H1 (cell line): Measurements from ENCODE around the gene SLC28A1. TPM values are rescaled to one million over a fixed set of nuclear protein-coding genes. Genes with fewer than 3 reads are reported as not detected.

ENCODE experiments used
- CTCF ChIA-PET: fragments of 300-600 bp; sonication (Branson Sonifier 250); formaldehyde crosslinking; loops from one replicate; lab custom pipeline; 2021; ENCODE audit not compliant: partially characterized antibody; lab: Charles Lee
- POLR2A ChIA-PET: fragments of 300-600 bp; sonication (Branson Sonifier 250); formaldehyde crosslinking; loops from one replicate; lab custom pipeline; 2021; ENCODE audit warnings: inconsistent platforms; ENCODE audit not compliant: partially characterized antibody; lab: Charles Lee
- DNase-seq, 2 experiments: peaks; one replicate each; pipeline versions ENCODE4 v3.0.0 to v3.0.0-alpha.2; 2010 to 2022; ENCODE audit warnings: low spot score in 2 of 2, low read depth in 1 of 2, mixed read lengths in 1 of 2
- FAIRE-seq: peaks from 2 replicates; lab custom pipeline; 2011; peaks lifted over from hg19 to GRCh38; lab: Jason Lieb, UNC
- H2AFZ ChIP-seq: 2 replicates; pipeline ENCODE4 v1.8.1; 2012; ENCODE audit warnings: low read length, inconsistent platforms
- H2AK5ac ChIP-seq: 2 replicates; pipeline ENCODE4 v1.6.1; 2013; ENCODE audit warnings: low read depth, low read length
- H2BK120ac ChIP-seq: replicated peaks from 2 replicates; pipeline ENCODE3; 2013; ENCODE audit warnings: low read depth, low read length, inconsistent platforms
- H2BK12ac ChIP-seq: 2 replicates; pipeline ENCODE4 v1.6.1; 2013; ENCODE audit warnings: low read depth, low read length
- H2BK15ac ChIP-seq: 2 replicates; pipeline ENCODE4 v1.6.1; 2013; ENCODE audit warnings: low read length
- H2BK20ac ChIP-seq: 2 replicates; pipeline ENCODE4 v1.6.1; 2013; ENCODE audit warnings: low read length
- H2BK5ac ChIP-seq: 2 replicates; pipeline ENCODE4 v1.6.1; 2013; ENCODE audit warnings: low read depth, low read length
- H3K14ac ChIP-seq: 2 replicates; pipeline ENCODE4 v1.6.1; 2013; ENCODE audit warnings: inconsistent platforms; ENCODE audit not compliant: insufficient read length
- H3K18ac ChIP-seq: 2 replicates; pipeline ENCODE4 v1.6.1; 2013; ENCODE audit warnings: low read length; ENCODE audit errors: extremely low read depth
- H3K23ac ChIP-seq: 2 replicates; pipeline ENCODE4 v1.6.1; 2013; ENCODE audit warnings: inconsistent platforms; ENCODE audit not compliant: insufficient read length
- H3K23me2 ChIP-seq: 2 replicates; pipeline ENCODE4 v1.6.1; 2013; ENCODE audit warnings: low read depth, low read length
- H3K27ac ChIP-seq: 2 replicates; pipeline ENCODE4 v1.6.1; 2011; ENCODE audit warnings: low read depth, low read length, inconsistent platforms
- H3K27me3 ChIP-seq, 4 experiments: replicated peaks in 1 of 4; 1 replicate in 1 of 4; 2 replicates in 3 of 4; pipeline versions ENCODE4 v1.6.1 to v1.8.1; 2011 to 2013; ENCODE audit warnings: low read length in 3 of 4, mild to moderate bottlenecking in 3 of 4, inconsistent platforms in 2 of 4, mixed read lengths in 2 of 4, moderate library complexity in 1 of 4; ENCODE audit not compliant: control insufficient read depth in 3 of 4, insufficient read depth in 3 of 4; ENCODE audit errors: extremely low read depth in 1 of 4
- H3K36me3 ChIP-seq, 4 experiments: 2 replicates each; pipeline versions ENCODE4 v1.6.1 to v1.8.1; 2011 to 2013; ENCODE audit warnings: mild to moderate bottlenecking in 4 of 4, low read length in 3 of 4, moderate library complexity in 2 of 4, control low read depth in 1 of 4, inconsistent platforms in 1 of 4; ENCODE audit not compliant: insufficient read depth in 4 of 4, control insufficient read depth in 2 of 4
- H3K4ac ChIP-seq: replicated peaks from 2 replicates; pipeline ENCODE3; 2013; ENCODE audit warnings: low read length, low read depth, mixed read lengths, inconsistent platforms; ENCODE audit not compliant: insufficient read length
- H3K4me1 ChIP-seq, 4 experiments: replicated peaks in 1 of 4; 1 replicate in 1 of 4; 2 replicates in 3 of 4; pipeline versions ENCODE4 v1.6.1 to v1.8.1; 2011 to 2013; ENCODE audit warnings: low read length in 3 of 4, inconsistent platforms in 2 of 4, mixed read lengths in 1 of 4; ENCODE audit not compliant: insufficient read depth in 4 of 4, control insufficient read depth in 3 of 4
- H3K4me2 ChIP-seq, 2 experiments: 2 replicates each; pipeline versions ENCODE4 v1.6.1 to v1.8.1; 2011 to 2013; ENCODE audit warnings: low read depth in 2 of 2, low read length in 2 of 2, control low read depth in 1 of 2, inconsistent platforms in 1 of 2, mild to moderate bottlenecking in 1 of 2; ENCODE audit not compliant: insufficient read depth in 1 of 2
- H3K4me3 ChIP-seq, 4 experiments: fragments of 200-600, 300-600 bp in 1 of 4; sonication (generic), shearing (Covaris generic), sonication (Bioruptor Twin) in 1 of 4; 2 replicates each; pipeline versions ENCODE4 v1.5.1 to v1.8.1; 2011 to 2016; ENCODE audit warnings: low read length in 4 of 4, low read depth in 3 of 4, control low read depth in 2 of 4, inconsistent platforms in 2 of 4, mild to moderate bottlenecking in 2 of 4, mixed read lengths in 1 of 4, moderate library complexity in 1 of 4; ENCODE audit not compliant: insufficient read depth in 2 of 4; ENCODE audit errors: extremely low read depth in 1 of 4
- H3K56ac ChIP-seq: replicated peaks from 2 replicates; pipeline ENCODE3; 2013; ENCODE audit warnings: low read depth, mild to moderate bottlenecking, mixed read lengths, low read length, inconsistent platforms; ENCODE audit not compliant: insufficient read length
- H3K79me1 ChIP-seq: 2 replicates; pipeline ENCODE4 v1.6.1; 2013; ENCODE audit warnings: low read depth, low read length, control low read depth
- H3K79me2 ChIP-seq, 2 experiments: 2 replicates each; pipeline versions ENCODE4 v1.6.1 to v1.8.1; 2012 to 2013; ENCODE audit warnings: low read length in 2 of 2, mild to moderate bottlenecking in 2 of 2, inconsistent platforms in 1 of 2; ENCODE audit not compliant: insufficient read depth in 2 of 2, control insufficient read depth in 1 of 2
- H3K9ac ChIP-seq, 4 experiments: replicated peaks in 1 of 4; 1 replicate in 1 of 4; 2 replicates in 3 of 4; pipeline versions ENCODE4 v1.6.1 to v1.8.1; 2011 to 2013; ENCODE audit warnings: low read depth in 3 of 4, low read length in 3 of 4, control low read depth in 2 of 4, mild to moderate bottlenecking in 2 of 4, moderate library complexity in 2 of 4, inconsistent platforms in 1 of 4; ENCODE audit errors: extremely low read depth in 1 of 4
- H3K9me3 ChIP-seq, 2 experiments: 2 replicates each; pipeline versions ENCODE4 v1.6.1 to v1.8.1; 2012 to 2013; ENCODE audit warnings: mild to moderate bottlenecking in 2 of 2, moderate library complexity in 2 of 2, control low read depth in 1 of 2, inconsistent platforms in 1 of 2, low read depth in 1 of 2, low read length in 1 of 2, mixed read lengths in 1 of 2; ENCODE audit not compliant: insufficient read depth in 2 of 2
- H4K20me1 ChIP-seq, 2 experiments: replicated peaks in 1 of 2; 2 replicates each; pipeline versions ENCODE3 to v1.8.1; 2011 to 2013; ENCODE audit warnings: inconsistent platforms in 2 of 2, low read length in 2 of 2, mild to moderate bottlenecking in 1 of 2; ENCODE audit not compliant: insufficient read depth in 2 of 2, control insufficient read depth in 1 of 2
- H4K5ac ChIP-seq: 2 replicates; pipeline ENCODE4 v1.6.1; 2013; ENCODE audit warnings: low read length, low read depth, mixed read lengths, inconsistent platforms; ENCODE audit not compliant: insufficient read length
- H4K8ac ChIP-seq: 2 replicates; pipeline ENCODE4 v1.8.0; 2013; ENCODE audit warnings: mild to moderate bottlenecking, moderate library complexity, low read length, inconsistent platforms; ENCODE audit not compliant: insufficient read depth; ENCODE audit errors: extremely low read depth
- H4K91ac ChIP-seq: replicated peaks from 2 replicates; pipeline ENCODE3; 2013; ENCODE audit warnings: low read length, mixed read lengths, inconsistent platforms; ENCODE audit not compliant: insufficient read length
- BACH1 ChIP-seq: IDR thresholded peaks from 2 replicates; pipeline ENCODE4 v1.6.1; 2012; ENCODE audit warnings: low read length, improper control_type of control experiment
- CTCF ChIP-seq, 3 experiments: IDR thresholded peaks; 1 replicate in 2 of 3; 2 replicates in 1 of 3; pipeline versions ENCODE4 v1.5.1 to v1.6.1; 2011; ENCODE audit warnings: low read length in 3 of 3, mild to moderate bottlenecking in 3 of 3, inconsistent platforms in 2 of 3, low read depth in 1 of 3, moderate library complexity in 1 of 3; ENCODE audit not compliant: insufficient read depth in 1 of 3; ENCODE audit errors: control extremely low read depth in 1 of 3
- FOSL1 ChIP-seq: IDR thresholded peaks from 2 replicates; pipeline ENCODE4 v1.6.1; 2011; ENCODE audit warnings: mild to moderate bottlenecking, low read depth, low read length, moderate library complexity; ENCODE audit not compliant: insufficient read depth
- MAX ChIP-seq: IDR thresholded peaks from 2 replicates; pipeline ENCODE4 v1.6.1; 2012; ENCODE audit warnings: inconsistent platforms
- RBBP5 ChIP-seq: IDR thresholded peaks from 2 replicates; pipeline ENCODE4 v1.7.1; 2012; ENCODE audit warnings: low read depth, mild to moderate bottlenecking, inconsistent platforms, low read length, moderate library complexity, borderline replicate concordance
- SIN3A ChIP-seq, 2 experiments: IDR thresholded peaks in 1 of 2; conservative IDR thresholded peaks in 1 of 2; 2 replicates each; pipeline ENCODE4 v1.6.1; 2011 to 2012; ENCODE audit warnings: low read length in 2 of 2, improper control_type of control experiment in 1 of 2, low read depth in 1 of 2, mild to moderate bottlenecking in 1 of 2
- SUZ12 ChIP-seq: fragments of 200-600 bp; sonication (generic); IDR thresholded peaks from 2 replicates; pipeline ENCODE4 v1.6.1; 2012; ENCODE audit warnings: mild to moderate bottlenecking, inconsistent platforms, low read length, moderate library complexity, mixed read lengths
- USF2 ChIP-seq: IDR thresholded peaks from 2 replicates; pipeline ENCODE4 v1.6.1; 2011; ENCODE audit warnings: low read length, improper control_type of control experiment
- WGBS, 2 experiments: shearing (Covaris generic) in 1 of 2; methylation state at CpG; one replicate each; pipeline versions ENCODE4 v1.1.6 to v1.1.7; 2013 to 2015; ENCODE audit warnings: low lambda C conversion rate in 2 of 2, mixed read lengths in 2 of 2, inconsistent platforms in 1 of 2, low coverage in 1 of 2, missing lambda C conversion rate in 1 of 2; ENCODE audit not compliant: insufficient replicate concordance in 2 of 2, insufficient coverage in 1 of 2, insufficient read length in 1 of 2; ENCODE audit errors: extremely low coverage in 1 of 2, missing lambda C conversion rate in 1 of 2; 5-methylcytosine and 5-hydroxymethylcytosine counted together
- polyA plus RNA-seq, 7 experiments: library from polyadenylated mRNA; depleted of rRNA in 3 of 7; stranded (reverse) in 5 of 7; unstranded in 2 of 7; fragments of >200 nt in 5 of 7; fragments of 200-250 nt in 2 of 7; gene quantifications; 1 replicate in 5 of 7; 2 replicates in 1 of 7; 4 replicates in 1 of 7; pipeline versions ENCODE4 v1.2.1 to v1.2.3, GENCODE V29; 2011 to 2013; ENCODE audit warnings: missing spikeins in 2 of 7, mixed read lengths in 2 of 7
- total RNA-seq: library from RNA; stranded (reverse); fragmentation: NEBNext Ultra II Directional; extraction: Animal tissue kit (Norgen Biotek cat#: 25700); gene quantifications from 2 replicates; pipeline ENCODE4 v1.2.1, GENCODE V29; 2021

The SLC28A1 gene
- total and polyA plus RNA-seq, 2 of the 8 experiments (the other 6 are each of a cell fraction or from before 2014, with no cell fraction given): 0.09 TPM; not detected in 1

- Histone ChIP-seq H3K4ac (no peak overlapping the region), H3K27ac (no peak overlapping the region), H2AFZ (no peak overlapping the region), H2BK20ac (no peak overlapping the region), H3K56ac (no peak overlapping the region), H3K9me3 (peaks cover 0 to 1% of the 10 kb centered on the region in 2 experiments; a peak in 1 of 4 replicates), H4K20me1 (no peaks in the 10 kb centered on the region), H2BK5ac (no peak overlapping the region), H3K4me1 (no peaks in the 10 kb centered on the region), H3K23me2 (no peaks in the 10 kb centered on the region), H3K27me3 (no peaks in the 10 kb centered on the region), H3K36me3 (peaks cover 0 to 3% (median 0%) of the 10 kb centered on the region in 4 experiments; a peak in 1 of 8 replicates), H3K79me1 (no peaks in the 10 kb centered on the region), H3K79me2 (no peaks in the 10 kb centered on the region), H4K8ac (no peak overlapping the region), H2AK5ac (no peak overlapping the region), H4K91ac (no peak overlapping the region), H3K4me2 (no peak overlapping the region), H2BK12ac (no peak overlapping the region), H3K23ac (no peak overlapping the region), H2BK120ac (no peak overlapping the region), H2BK15ac (no peak overlapping the region)
- DNase-seq: no peak
- FAIRE-seq: no peak
- POLR2A ChIA-PET: interaction anchor here (1.5 kb wide), 1 partner anchor 10 kb away, joined by 5 read pairs; no protein-coding TSS in a partner anchor
- CTCF ChIA-PET: interaction anchor here (1.3 to 2.6 kb wide), 2 partner anchors 12 to 76 kb away, joined by 3 to 7 read pairs; no protein-coding TSS in a partner anchor
- TF ChIP-seq MAX (no peak), CTCF (IDR thresholded peaks at IDR 0.05; ENCODE audit: control extremely low read depth in 1 of 3, insufficient read depth in 1 of 3, low read depth in 1 of 3, low read length in 3 of 3) (no peak), RBBP5 (no peak), SUZ12 (no peak), SIN3A (conservative IDR thresholded peaks at IDR 0.05 in 1 of 2, IDR thresholded peaks at IDR 0.05 in 1 of 2; ENCODE audit: low read depth in 1 of 2, low read length in 2 of 2) (no peak), FOSL1 (no peak), USF2 (no peak), BACH1 (no peak)
- TF ChIP-seq, all 59 proteins: peak for 0
- H4K5ac ChIP-seq: no peak overlapping the region
- no peak overlapping the region for H3K14ac ChIP-seq
- no peak overlapping the region for H3K18ac ChIP-seq
- 85% methylated on average over 5 of the region's 5 CpGs; no CpG with 5 or more reads in 1 of the 2 experiments for WGBS, 2 experiments
- H3K4me3 ChIP-seq: no peak overlapping the region
- H3K9ac ChIP-seq: no peak overlapping the region
Measured at GRCh38 chr15:84852212-84852611, 32.2 kb upstream of the SLC28A1 start.
